Parathyroid adenoma (tissue), 2 donors: Measurements from ENCODE around the gene PCYT2.

ENCODE experiments used
- H2AFZ ChIP-seq: fragments of 300-600 bp; sonication (generic); one replicate; pipeline ENCODE4 v1.7.0; 2017; ENCODE audit warnings: antibody characterized with exemption, mild to moderate bottlenecking
- H3K27ac ChIP-seq: fragments of 300-600 bp; sonication (generic); one replicate; pipeline ENCODE4 v1.7.0; 2017
- H3K27me3 ChIP-seq: fragments of 300-600 bp; sonication (generic); one replicate; pipeline ENCODE4 v1.7.0; 2017; ENCODE audit warnings: low read length; ENCODE audit not compliant: control insufficient read depth, insufficient read depth
- H3K36me3 ChIP-seq: fragments of 300-600 bp; sonication (generic); one replicate; pipeline ENCODE4 v1.7.0; 2017; ENCODE audit warnings: low read length; ENCODE audit not compliant: control insufficient read depth, insufficient read depth
- H3K4me1 ChIP-seq: fragments of 300-600 bp; sonication (generic); one replicate; pipeline ENCODE4 v1.7.0; 2017; ENCODE audit warnings: control low read depth
- H3K4me2 ChIP-seq: fragments of 300-600 bp; sonication (generic); one replicate; pipeline ENCODE4 v1.7.0; 2017; ENCODE audit warnings: low read length
- H3K4me3 ChIP-seq: fragments of 300-600 bp; sonication (generic); one replicate; pipeline ENCODE4 v1.7.0; 2017; ENCODE audit warnings: low read depth, low read length
- H3K79me2 ChIP-seq: fragments of 300-600 bp; sonication (generic); one replicate; pipeline ENCODE4 v1.7.0; 2017; ENCODE audit warnings: control low read depth
- H3K9ac ChIP-seq: fragments of 300-600 bp; sonication (generic); one replicate; pipeline ENCODE4 v1.7.0; 2017; ENCODE audit warnings: mild to moderate bottlenecking
- H3K9me3 ChIP-seq: fragments of 300-600 bp; sonication (generic); one replicate; pipeline ENCODE4 v1.7.0; 2017; ENCODE audit warnings: low read length; ENCODE audit not compliant: control insufficient read depth
- CTCF ChIP-seq: fragments of 300-600 bp; sonication (generic); IDR thresholded peaks from one replicate; pipeline ENCODE4 v1.7.0; 2017; ENCODE audit warnings: antibody characterized with exemption, mild to moderate bottlenecking
- donor health status: primary hyperparathyroidism.

Gene PCYT2

GRCh38 chr17:81885869-81886548, 25.2 kb downstream of the PCYT2 start:
- Histone ChIP-seq H3K9me3 (no peaks in the 10 kb centered on the region), H3K79me2 (peaks cover 12% of the 10 kb centered on the region), H3K9ac (no peak overlapping the region), H3K4me2 (no peak overlapping the region), H3K4me1 (peaks cover 7% of the 10 kb centered on the region), H2AFZ (no peak overlapping the region), H3K27me3 (no peaks in the 10 kb centered on the region), H3K4me3 (no peak overlapping the region), H3K27ac (no peak overlapping the region), H3K36me3 (no peaks in the 10 kb centered on the region)
- TF ChIP-seq CTCF, result no peak

DNA sequence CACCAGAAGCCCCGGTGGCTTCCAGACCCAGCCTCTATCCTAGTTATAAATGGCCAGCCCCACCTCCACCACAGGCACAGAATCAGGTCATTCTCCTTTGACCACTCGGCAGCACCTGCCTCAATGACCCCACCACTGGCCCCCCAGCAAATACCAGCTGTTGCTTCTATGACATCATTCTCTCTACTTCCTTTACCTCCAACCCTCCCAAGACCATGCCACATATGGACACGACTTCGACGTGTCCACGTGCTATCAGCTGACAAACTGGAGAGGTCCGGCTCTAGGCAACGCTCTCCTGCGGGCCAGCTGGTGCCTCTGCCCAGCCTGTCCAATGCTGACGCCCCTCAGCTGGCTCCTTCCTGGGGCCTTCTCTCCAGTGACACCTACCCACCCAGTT, 25.7 kb downstream of the PCYT2 start:
- Histone ChIP-seq H2AFZ (no peak overlapping the region), H3K36me3 (no peaks in the 10 kb centered on the region), H3K27me3 (no peaks in the 10 kb centered on the region), H3K9ac (no peak overlapping the region), H3K79me2 (peaks cover 8% of the 10 kb centered on the region), H3K4me2 (no peak overlapping the region), H3K9me3 (no peaks in the 10 kb centered on the region), H3K4me3 (no peak overlapping the region), H3K27ac (no peak overlapping the region), H3K4me1 (peaks cover 7% of the 10 kb centered on the region)
- no peak for TF ChIP-seq CTCF

- H3K36me3 ChIP-seq, result no peaks in the 10 kb centered on the region
- H3K9ac ChIP-seq, result no peak overlapping the region
- peaks cover 3% of the 10 kb centered on the region for H3K79me2 ChIP-seq
- H3K27me3 ChIP-seq, result no peaks in the 10 kb centered on the region
- no peaks in the 10 kb centered on the region for H3K9me3 ChIP-seq
- no peak overlapping the region for H3K27ac ChIP-seq
- no peak for TF ChIP-seq CTCF
- H3K4me1 ChIP-seq, result peaks cover 2% of the 10 kb centered on the region
- H2AFZ ChIP-seq, result no peak overlapping the region
- H3K4me2 ChIP-seq, result no peak overlapping the region
- H3K4me3 ChIP-seq, result no peak overlapping the region
Observed at GRCh38 chr17:81884968-81885367, 26.2 kb downstream of the PCYT2 start.

DNA sequence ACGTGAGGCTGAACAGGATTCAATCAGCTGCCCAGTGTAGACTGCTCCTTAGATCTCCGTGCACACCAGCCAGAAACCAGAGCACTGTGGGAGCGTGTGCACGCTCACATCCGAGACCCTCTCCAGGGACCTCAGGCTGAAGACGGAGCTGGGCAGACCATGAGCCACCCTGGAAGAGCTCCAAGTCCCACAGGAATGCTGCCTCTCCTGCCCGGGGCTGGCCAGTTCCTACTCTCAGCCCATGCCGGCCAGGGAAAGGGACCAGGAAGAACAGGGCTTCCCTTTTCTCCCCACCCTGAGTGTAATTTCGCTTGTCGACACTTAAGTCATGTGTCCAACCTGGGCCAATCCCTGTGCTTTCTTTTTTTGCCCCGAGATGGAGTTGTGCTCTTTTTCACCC, 26.7 kb downstream of the PCYT2 start:
- TF ChIP-seq CTCF, result no peak
- Histone ChIP-seq H3K27me3 (no peaks in the 10 kb centered on the region), H3K4me2 (no peak overlapping the region), H2AFZ (no peak overlapping the region), H3K9me3 (no peaks in the 10 kb centered on the region), H3K4me3 (no peak overlapping the region), H3K36me3 (no peaks in the 10 kb centered on the region), H3K4me1 (no peaks in the 10 kb centered on the region), H3K9ac (no peak overlapping the region), H3K27ac (no peak overlapping the region), H3K79me2 (no peaks in the 10 kb centered on the region)

- Histone ChIP-seq H3K27ac (no peak overlapping the region), H3K27me3 (no peaks in the 10 kb centered on the region), H2AFZ (no peak overlapping the region), H3K4me1 (no peaks in the 10 kb centered on the region), H3K9me3 (no peaks in the 10 kb centered on the region), H3K4me3 (no peak overlapping the region), H3K9ac (no peak overlapping the region), H3K79me2 (no peaks in the 10 kb centered on the region), H3K36me3 (no peaks in the 10 kb centered on the region), H3K4me2 (no peak overlapping the region)
- TF ChIP-seq CTCF, result no peak
Observed at GRCh38 chr17:81879121-81879520, 32.1 kb downstream of the PCYT2 start.
